GM21619 (cell line): ENCODE measurements around the gene SYNE1.

Source experiments
- ATAC-seq: cut with Tn5 transposase; IDR thresholded peaks from one replicate; pipeline ENCODE4 v1.9.1; 2021; ENCODE audit not compliant: unreplicated experiment

Gene SYNE1

DNA sequence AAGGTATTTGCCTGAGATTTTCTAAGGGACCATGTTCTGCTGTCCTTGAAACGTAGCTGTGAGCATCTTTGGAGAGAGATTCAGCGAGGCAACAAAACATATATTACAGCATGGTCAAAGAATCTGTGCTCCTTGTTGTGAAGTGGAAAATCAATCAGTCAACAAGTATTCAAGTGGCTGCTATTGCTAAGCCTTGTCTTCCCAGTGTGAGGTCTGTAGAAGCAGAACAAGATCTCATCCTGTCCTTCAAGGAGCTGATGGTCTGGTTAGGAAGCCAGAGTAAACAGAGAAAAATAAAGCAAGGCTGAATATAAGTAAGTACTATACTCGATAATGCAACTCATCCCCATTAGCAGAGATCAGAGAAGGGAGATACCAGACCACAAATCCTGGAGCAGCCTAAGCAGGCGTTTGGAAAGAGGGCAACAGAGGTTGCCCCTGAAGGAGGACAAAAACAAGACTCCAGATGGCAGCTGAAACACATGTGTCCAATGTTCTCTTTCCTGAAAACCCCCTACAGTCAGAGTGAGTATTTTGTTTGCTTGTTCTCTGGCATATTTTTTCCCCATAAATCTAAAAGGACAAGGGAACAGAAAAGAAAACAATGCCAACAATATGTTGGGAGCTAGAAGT is 392.0 kb downstream of the SYNE1 start:
- ATAC-seq: no peak

DNA sequence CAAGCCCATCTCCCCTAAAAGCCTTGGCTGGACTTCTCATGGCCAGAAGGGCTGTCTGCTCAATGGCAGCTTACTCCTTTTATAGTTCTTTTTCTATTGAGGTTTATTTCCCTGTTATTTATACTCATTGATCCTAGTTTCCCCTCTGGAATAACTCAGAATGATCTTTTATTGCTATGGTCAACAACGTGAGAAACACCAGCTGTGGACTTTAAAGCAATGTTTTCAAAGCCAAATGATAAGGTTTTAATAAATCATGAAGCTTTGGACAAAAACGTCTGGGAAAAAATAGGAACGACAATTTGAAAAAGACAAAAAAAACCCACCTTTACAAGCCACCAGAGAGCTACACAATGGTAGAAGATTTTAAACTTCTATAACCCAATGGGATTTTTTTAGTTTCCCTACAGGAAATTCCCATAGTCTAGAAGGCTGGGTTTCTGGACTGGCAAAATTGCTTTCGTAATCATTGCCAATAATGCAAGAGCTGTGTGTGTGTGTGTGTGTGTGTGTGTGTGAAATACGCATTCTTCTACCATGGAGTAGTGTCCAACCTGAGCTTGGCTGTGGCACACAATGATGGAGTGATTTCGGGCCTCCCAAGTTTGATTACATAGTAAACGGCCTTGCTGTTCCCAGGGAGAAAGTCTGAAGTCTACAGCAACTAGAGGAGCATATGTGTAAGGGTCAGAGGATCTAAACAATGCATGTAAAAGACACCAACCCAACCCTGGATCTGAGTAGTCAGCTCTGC is 396.0 kb downstream of the SYNE1 start:
- no peak for ATAC-seq

DNA sequence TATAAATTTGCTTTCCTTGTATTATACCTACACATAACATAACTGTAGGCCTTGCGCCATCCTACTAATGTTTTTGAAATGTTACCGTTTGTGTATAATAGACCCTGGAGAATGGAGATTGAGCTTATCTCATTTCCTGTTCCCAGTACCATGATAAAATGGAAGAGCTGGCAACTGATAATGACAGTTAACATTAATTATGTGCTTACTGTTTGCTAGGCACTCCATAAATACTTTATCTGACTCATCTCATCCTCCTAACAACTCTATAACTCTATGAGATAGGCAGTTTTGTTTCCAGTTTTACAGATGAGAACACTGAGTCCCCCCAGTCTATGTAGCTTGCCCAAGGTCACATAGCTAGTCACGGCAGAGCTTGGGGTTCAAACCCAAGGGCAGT is 396.7 kb downstream of the SYNE1 start:
- no peak for ATAC-seq

DNA sequence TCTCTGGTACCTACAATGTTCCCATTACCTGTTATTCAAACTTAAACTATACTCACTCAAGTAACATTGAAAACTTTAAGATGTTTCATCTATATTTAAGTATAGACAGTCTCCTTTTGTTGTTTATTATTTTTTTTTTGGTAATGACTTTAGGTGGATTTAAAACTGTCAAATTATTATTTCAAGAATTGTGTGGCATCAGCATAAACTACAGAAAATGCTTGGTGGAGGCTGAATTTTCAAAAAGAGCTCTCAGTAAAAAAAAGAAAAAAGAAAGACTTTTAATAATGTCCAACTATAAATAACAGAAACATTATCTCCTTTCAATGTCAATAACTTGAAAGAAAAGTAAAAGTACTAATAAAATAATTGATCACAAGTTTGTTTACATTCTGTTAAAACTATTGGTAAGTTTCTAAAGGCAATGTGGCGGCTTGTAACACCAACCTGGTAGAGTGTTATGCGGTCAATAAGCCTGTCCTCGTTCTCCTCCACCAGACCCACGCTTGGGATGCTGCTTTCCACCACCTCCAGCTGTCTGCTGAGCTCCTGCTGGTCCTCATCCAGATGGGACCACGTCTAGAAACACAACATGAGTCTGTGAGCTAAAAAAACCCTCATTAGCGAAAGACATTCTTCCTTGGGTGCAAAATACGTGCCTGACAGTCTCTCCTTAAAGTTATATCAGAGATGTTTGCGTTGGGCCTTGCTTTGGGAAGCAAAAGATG is 400.6 kb downstream of the SYNE1 start:
- ATAC-seq: no peak

DNA sequence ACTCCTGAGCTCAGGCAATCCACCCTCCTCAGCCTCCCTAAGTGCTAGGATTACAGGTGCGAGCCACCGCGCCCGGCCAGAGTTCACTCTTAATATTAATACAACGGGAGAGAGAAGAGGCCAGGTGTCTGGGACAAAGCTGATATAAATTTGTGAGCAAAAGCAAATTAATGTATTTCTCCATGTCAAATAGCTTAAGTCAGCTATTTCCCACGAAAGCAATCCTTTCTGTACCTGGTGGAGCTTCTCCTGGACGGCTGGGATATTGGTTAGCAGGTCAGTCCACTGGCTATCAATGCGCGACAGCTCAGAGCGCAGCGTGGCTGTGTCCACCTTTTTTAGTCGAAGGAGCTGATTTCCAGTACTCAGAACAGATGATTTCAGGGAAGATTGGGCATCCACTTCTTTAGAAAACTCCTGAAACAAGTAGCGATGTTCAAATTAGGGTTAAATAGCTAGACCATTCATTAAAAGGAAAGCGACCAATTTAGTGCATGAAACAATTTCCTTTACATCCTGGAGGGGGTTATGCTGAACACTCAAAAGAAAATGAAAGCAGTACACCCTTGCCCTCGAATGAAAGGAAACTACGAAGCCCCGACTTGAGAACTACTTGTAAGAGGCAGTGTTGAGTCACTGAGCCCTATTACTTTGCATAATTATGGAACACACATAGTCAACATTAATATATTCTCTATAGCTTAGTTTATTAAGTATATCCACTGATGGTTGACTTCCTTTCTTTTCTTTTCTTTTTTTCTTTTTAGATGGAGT is 403.4 kb downstream of the SYNE1 start:
- ATAC-seq: no peak

DNA sequence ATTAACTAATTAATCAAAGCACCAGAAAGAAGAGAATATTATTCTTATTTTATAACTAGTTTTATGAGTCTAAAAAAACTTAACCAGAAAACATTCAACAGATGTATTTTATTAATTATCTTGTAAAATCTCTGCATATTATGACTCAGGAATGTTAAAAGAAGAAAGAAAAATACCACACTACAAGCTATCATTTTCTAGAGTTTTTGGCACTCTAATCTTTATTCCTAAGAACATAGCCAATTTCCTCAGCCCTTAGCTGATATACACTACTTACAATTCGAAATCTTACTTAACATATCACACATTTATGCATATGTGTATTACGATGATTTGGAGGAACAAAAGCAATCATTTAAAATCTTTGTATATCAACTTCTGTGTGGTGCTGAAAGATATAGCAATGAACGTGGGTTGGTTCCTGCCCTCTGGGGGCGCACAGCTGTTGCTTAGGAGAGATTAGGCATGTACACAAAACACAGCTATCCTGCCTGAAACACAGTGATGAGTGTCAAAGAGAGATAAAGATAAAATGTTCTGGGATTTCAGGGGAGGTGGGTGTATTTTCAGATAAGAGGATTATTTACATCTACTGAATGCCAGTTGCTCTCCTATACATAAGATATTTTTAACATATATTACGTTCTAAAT is 404.5 kb downstream of the SYNE1 start:
- ATAC-seq: no peak

DNA sequence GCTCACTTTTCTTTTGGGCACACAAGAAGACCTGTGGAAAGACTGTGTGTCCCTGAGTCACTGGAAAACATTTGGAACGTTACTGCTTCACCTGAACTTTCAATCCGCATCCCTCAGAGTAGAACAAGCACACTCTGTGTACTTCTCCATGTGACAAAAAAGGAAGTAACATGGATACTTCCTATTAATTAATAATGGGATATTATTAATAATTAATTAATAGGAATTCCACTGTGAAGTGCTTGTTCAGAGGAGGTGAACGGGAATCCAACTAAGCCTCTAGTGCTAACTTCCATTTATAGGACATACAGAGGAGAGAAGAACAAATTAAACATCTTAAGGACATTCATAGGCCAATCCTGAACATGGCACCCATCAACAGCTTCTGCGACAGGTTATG is 407.8 kb downstream of the SYNE1 start:
- ATAC-seq: no peak

DNA sequence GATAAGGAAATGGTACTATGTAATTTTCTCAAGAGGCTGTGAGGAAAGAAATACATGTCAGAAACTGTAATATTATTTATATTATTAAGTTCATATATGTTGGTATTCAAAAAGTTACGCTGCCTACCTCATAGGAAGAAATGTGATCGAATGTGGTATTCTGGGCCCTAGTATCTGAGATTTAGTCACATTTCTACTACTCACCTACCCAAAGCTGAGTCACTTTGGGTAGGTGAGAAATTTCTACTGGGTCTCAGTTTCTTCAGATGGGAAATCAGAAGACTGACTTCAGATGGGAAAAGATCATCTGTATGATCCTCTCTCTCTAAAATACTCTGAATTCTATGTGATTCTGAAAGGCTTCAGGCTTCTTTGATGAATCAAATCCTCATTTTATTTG is 411.0 kb downstream of the SYNE1 start:
- ATAC-seq: no peak

DNA sequence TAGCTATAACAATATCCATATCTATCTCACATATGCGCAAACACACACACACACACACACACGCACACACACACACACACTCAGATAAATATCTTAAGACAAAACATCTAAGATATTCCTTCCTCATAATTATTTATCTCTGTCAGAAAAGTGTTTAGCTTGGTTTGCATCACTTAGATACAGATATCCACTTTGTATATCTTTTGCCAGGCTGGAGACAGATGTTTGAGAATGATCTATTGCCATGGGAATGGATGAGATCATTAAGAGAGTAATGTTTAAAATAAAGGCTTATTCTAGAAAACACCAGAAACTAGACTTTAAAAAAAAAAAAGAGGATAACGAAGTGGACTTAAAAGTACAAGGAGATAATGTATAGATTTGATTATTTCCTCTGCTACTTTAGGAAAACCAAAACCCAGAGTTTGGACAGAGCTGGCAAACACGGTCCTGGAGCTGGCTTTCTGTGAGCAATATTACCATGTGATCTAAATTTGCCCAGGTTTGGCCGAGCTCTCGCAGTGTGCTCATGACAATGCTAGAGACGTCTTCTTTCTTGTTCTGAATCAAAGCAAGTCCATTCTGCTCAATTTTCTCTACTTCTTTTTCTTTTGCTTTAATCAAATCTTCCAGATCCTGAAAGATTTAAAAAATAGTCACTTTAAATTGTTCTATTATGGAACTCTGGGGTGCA is 411.8 kb downstream of the SYNE1 start:
- no peak for ATAC-seq

DNA sequence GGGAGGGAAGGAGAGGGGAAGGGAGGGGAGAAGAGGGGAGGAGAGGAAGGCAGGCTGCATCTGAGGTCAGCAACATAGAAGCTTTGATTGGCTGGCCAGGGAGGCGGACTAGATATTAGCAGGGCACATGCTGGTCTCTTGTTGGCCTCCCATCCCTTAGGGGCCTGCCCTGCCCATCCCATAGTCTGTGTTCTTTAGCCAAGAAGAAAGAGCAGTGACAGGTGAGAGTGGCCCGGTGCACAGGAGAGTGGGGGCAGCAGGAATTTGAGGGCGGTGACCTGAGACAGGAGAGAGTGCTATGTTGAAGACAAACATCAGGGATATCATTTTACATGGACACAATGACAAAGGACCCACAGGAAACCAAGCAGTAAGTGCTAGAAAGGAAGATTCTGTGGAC is 413.5 kb downstream of the SYNE1 start:
- ATAC-seq: no peak

DNA sequence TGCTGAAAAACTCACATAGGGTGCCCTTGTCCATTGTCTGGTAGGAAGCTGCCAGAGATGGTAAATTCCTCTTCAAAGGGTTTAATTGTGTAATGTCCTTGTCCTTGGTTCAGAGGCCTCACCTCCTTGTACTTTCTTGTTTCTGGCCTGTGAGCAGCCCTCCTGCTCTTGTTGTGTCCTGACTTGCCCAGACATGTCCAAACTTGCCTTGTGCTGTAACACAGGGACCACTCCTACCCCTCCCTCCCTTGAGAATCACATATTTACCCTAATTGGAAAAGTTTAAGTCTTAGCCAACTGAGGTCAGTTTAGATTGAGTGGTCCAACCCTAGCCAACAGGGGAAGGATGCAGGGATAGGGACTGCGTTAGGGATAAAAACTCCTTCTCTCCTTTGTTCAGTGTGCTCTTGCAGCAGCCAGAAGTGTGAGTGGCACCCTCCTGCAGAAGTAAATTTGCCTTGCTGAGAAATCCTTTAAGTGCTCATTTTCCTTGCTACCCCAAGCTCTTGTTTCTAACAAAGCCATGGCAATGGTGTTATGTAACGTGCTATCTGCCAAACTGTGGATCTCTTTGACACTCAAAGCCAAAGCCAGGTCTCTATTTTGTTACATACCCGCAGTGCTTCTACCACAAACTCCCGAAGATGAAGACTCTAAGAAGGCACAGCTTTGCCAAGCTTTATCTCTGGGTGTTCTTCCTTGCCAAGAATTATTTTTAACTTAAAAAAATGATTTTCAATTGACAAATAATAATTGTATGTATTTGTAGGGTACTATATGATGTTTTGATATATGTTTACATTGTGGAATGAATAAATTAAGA is 415.1 kb downstream of the SYNE1 start:
- ATAC-seq: no peak

DNA sequence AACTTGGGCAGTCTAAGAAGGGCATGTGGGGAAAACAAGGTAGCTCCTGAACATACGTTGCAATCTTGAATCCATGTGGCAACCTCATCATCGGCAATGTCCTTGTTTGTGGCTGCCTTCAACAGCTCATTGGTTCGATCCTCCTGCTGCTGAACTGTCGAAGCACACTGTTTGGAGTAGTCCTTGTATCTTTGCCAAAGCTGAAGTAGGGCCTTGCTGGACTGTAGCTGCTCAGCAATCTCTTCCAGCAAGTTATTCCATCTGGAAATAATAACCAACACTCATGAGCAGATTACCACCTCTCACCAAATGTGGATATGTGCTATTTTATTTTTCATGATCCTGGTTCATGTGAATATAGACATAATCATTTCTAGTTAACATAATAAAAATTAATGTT is 416.4 kb downstream of the SYNE1 start:
- ATAC-seq: no peak

DNA sequence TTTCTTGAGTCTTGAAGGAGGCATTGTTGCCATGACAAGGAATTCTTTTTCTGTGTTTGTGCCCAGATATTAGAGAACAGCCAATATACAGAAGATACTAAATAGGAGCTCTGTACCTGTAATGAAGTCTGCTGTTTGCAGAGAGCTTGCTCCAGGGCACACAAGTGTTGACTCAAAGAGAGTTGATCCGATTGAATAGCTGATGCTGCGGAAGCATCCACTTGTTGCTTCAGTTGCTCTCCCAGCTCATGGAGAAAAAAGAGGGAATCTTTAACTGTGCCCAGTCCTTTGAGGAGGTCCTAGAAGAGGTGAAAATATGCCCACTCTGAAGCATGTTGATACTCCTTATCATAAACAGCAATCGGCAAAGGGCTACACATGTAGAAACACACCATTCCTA is 418.3 kb downstream of the SYNE1 start:
- no peak for ATAC-seq

DNA sequence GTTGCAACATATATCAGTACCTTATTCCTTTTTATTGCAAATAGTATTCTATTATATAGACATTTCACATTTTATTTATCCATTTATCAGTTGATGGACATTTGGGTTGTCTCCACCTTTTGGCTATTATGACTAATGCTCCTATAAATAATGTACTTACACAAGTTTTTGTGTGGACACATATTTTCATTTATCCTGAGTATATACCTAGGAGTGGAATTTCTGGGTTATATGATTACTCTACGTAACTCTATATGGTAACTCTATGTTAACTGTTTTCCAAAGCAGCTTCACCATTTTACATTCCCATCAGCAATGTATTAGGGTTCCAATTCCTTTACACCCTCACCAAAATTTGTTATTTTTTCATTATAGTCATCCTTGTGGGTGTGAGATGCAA is 424.7 kb downstream of the SYNE1 start:
- ATAC-seq: no peak

DNA sequence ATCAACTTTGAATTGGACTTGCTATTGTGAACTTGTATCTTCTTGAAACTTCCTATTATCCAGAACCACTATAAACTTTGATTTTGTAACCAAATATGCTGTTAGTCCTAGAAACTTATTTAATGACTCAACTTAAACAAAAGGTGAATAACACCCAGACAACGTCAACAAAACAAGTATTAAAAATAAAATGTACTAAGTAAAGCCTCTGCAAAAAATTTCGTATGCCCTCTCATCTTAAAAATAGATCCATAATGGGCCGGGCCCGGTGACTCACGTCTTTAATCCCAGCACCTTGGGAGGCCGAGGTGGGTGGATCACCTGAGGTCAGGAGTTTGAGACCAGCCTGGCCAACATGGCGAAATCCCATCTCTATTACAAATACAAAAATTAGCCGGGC is 428.0 kb downstream of the SYNE1 start:
- ATAC-seq: no peak

DNA sequence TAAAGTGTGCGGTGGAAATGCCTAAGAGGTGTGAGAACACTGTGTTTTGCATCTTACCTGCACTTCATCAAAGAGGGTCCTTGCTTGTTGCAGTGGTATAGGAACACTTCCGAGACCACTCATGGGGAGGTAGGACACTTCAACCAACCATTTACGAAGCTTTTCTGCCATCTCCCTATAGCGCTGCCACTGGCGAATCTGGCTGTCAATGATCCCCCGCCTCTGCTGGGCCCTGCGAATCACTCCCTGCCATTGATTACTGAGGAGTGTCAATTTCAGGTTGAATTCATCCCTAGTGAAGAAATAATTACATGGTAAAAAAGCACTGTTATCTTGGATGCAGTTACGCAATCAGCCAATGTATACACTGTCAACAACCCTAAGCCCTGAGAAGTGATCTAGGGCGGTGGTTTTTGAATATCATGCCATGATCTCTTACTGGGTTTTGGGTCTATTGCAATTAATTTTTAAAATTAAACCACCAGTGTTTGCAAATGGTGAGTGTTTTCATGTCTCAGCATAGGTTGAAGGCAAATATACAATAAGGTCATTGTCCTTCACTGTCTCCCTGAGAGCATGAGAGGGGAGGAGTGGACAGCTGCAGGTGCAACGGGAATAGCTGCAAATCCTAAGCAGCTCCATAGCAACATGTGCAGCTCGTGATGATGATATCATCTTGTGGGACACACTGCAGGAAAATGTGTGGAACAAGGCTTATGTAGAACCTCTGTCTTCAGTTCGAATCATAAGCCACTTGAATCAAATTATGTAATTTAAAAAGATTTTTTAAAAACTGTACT is 429.0 kb downstream of the SYNE1 start:
- no peak for ATAC-seq

DNA sequence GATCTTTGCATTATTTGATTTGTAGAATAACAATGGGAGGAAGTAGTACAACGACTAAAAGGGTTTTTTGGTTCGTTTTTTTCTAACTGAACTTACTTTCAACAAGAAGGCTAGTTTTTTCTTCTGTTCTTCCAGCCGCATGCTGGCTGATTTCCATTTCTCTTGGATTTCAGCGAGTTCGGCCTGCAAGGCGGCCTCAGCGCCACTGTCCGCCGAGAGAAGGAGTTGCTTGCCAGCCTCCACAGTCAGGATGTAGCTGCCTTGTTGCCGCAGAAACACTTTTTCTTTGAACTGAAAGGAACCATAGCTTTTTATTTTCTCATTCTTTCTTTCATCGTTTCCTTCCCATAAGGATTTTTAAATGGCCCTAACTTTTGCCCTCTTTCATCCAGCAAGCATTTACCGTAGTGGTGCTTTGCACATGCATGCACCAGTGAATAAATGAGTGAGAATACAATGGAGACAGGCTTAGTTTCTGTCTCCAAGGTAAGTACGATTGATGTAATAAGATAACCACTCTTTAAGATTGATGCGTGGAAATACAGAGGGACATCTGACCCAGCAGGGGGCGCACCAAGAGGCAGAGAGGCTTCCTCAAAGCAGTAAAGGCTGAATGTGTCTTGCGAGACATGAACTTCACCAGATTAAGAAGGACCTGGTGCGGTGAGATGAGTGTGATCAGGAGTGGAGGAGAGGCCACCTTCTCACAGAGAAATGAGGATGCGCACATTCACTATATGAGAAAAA is 430.9 kb downstream of the SYNE1 start:
- ATAC-seq: no peak

DNA sequence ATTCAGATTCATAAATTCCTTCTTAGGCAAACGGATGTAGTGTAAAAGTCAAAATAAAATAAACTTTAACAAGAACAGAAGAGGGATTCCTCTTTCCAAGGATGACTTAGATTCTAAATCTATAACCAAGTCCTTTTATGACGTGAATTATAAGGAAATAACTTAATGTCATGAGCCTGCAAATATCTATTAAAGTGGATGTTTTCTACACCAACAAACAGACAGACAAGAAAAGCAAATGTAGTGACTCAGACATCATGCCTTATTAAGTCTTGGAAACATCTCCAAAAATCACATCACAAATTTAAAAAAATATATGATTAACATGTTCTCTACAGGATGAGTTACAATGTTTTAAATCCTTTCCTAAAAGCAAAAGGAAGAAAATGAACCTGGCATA is 432.6 kb downstream of the SYNE1 start:
- no peak for ATAC-seq
